ENCODE data around the gene ZNF550. TPM values are rescaled to one million over a fixed set of nuclear protein-coding genes. Genes with fewer than 3 reads are reported as not detected.

The ZNF550 gene
- total RNA-seq, 1 donor, result 7.8 TPM

- peak; percentile 22 for TF ChIP-seq CTCF (IDR thresholded peaks at IDR 0.05; ENCODE audit: insufficient read depth, low read length)
- peak within 1 kb of the TSS; percentile 97 for H3K4me3 ChIP-seq (ENCODE audit: low read depth, low read length)
- peak; percentile 80 for DNase-seq (ENCODE audit: low read depth)
These were observed 72.0 kb downstream of the ZNF550 start, which contains the start of gene ZNF419 for GRCh38 chr19:57487477-57488298. TSS of gene ZNF419 (plus strand) at chr19:57487750. CDS start at chr19:57487951, 201 bp downstream.

Other genes with a start within 250 kb of the ZNF550 start
- gene ZNF543, start 239.4 kb downstream of the ZNF550 start, total RNA-seq (ENCODE audit: low replicate concordance), result 5.1 and 9.4 TPM in 2 replicates
- gene ZNF304, start 208.6 kb downstream of the ZNF550 start, total RNA-seq (ENCODE audit: low replicate concordance), result 8.7 and 9.7 TPM in 2 replicates
- gene TRAPPC2B, start 196.3 kb downstream of the ZNF550 start, total RNA-seq (ENCODE audit: low replicate concordance), result 7.0 and 11.7 TPM in 2 replicates
- 2.5 and 4.1 TPM in 2 replicates for gene ZNF547, start 196.3 kb downstream of the ZNF550 start, total RNA-seq (ENCODE audit: low replicate concordance)
- gene ZNF548, start 170.0 kb downstream of the ZNF550 start, total RNA-seq (ENCODE audit: low replicate concordance), result 19.5 and 20.4 TPM in 2 replicates
- 11.7 and 11.9 TPM in 2 replicates for gene ZNF17, start 148.7 kb downstream of the ZNF550 start, total RNA-seq (ENCODE audit: low replicate concordance)
- gene ZNF749, start 124.5 kb downstream of the ZNF550 start, total RNA-seq (ENCODE audit: low replicate concordance), result 1.8 and 7.8 TPM in 2 replicates
- gene VN1R1, start 102.7 kb downstream of the ZNF550 start, total RNA-seq (ENCODE audit: low replicate concordance), result 0.16 and 0.90 TPM in 2 replicates
- gene ZNF772, start 82.3 kb downstream of the ZNF550 start, total RNA-seq (ENCODE audit: low replicate concordance), result 6.4 and 17.9 TPM in 2 replicates
- gene ZNF419, start 72.1 kb downstream of the ZNF550 start, total RNA-seq (ENCODE audit: low replicate concordance), result 7.8 and 10.3 TPM in 2 replicates
- gene ZNF773, start 59.9 kb downstream of the ZNF550 start, total RNA-seq (ENCODE audit: low replicate concordance), result 15.6 and 16.6 TPM in 2 replicates
- 1.1 and 5.3 TPM in 2 replicates for gene ZNF549, start 32.5 kb downstream of the ZNF550 start, total RNA-seq (ENCODE audit: low replicate concordance)
- gene ZNF416, start 19.0 kb upstream of the ZNF550 start, total RNA-seq (ENCODE audit: low replicate concordance), result 3.4 and 8.0 TPM in 2 replicates
- gene ZIK1, start 24.3 kb upstream of the ZNF550 start, total RNA-seq (ENCODE audit: low replicate concordance), result 4.2 and 11.0 TPM in 2 replicates
- 1.1 and 5.6 TPM in 2 replicates for gene ZNF530, start 40.0 kb upstream of the ZNF550 start, total RNA-seq (ENCODE audit: low replicate concordance)
- 18.6 and 19.4 TPM in 2 replicates for gene ZNF134, start 54.4 kb upstream of the ZNF550 start, total RNA-seq (ENCODE audit: low replicate concordance)
- 6.2 and 15.0 TPM in 2 replicates for gene ZNF211, start 73.3 kb upstream of the ZNF550 start, total RNA-seq (ENCODE audit: low replicate concordance)
- gene ZSCAN4, start 109.1 kb upstream of the ZNF550 start, total RNA-seq (ENCODE audit: low replicate concordance), result not detected in 2 replicates
- gene ZNF551, start 122.1 kb upstream of the ZNF550 start, total RNA-seq (ENCODE audit: low replicate concordance), result 5.2 and 13.5 TPM in 2 replicates
- 2.3 and 2.5 TPM in 2 replicates for gene ZNF154, start 149.3 kb upstream of the ZNF550 start, total RNA-seq (ENCODE audit: low replicate concordance)
- gene ZNF671, start 167.8 kb upstream of the ZNF550 start, total RNA-seq (ENCODE audit: low replicate concordance), result 3.7 and 9.2 TPM in 2 replicates
- gene ZNF776, start 187.0 kb upstream of the ZNF550 start, total RNA-seq (ENCODE audit: low replicate concordance), result 8.1 and 12.1 TPM in 2 replicates
- gene ZNF586, start 209.8 kb upstream of the ZNF550 start, total RNA-seq (ENCODE audit: low replicate concordance), result 13.7 and 15.0 TPM in 2 replicates